Measurements from ENCODE around the gene CLCNKB. TPM values are rescaled to one million over a fixed set of nuclear protein-coding genes. Genes with fewer than 3 reads are reported as not detected.
A peak's percentile ranks its signal among the peaks of the same experiment; 100 is the strongest.
"Not testable (repeated sequence)": the region's sequence is repeated elsewhere in the genome, so short reads cannot be mapped to it uniquely, and the experiment has no call there.

Gene CLCNKB
- total RNA-seq, 1 donor from 2014 or later = 0.18 TPM

- ATAC-seq = no peak
- Histone ChIP-seq H3K36me3 (no peaks in the 10 kb centered on the region), H3K9me3 (no peaks in the 10 kb centered on the region), H3K27ac (no peak overlapping the region), H3K4me1 (peaks cover 23% of the 10 kb centered on the region), H3K27me3 (ENCODE audit: low read depth) (peaks cover 10% of the 10 kb centered on the region), H3K4me3 (no peak overlapping the region)
- intact Hi-C loops (cut with DNase I) = no loop called here
- TF ChIP-seq CTCF (IDR thresholded peaks at IDR 0.05) = no peak
- no peak for DNase-seq
Measured at GRCh38 chr1:16023050-16023653, 20.4 kb upstream of the CLCNKB start.

- H3K27ac ChIP-seq; H3K4me1 ChIP-seq; ATAC-seq; H3K9me3 ChIP-seq; DNase-seq; intact Hi-C loops (cut with DNase I); H3K4me3 ChIP-seq; H3K36me3 ChIP-seq: not testable (repeated sequence)
- H3K27me3 ChIP-seq (ENCODE audit: low read depth) = peaks cover 25% of the 10 kb centered on the region
Measured at GRCh38 chr1:16026302-16026701, 17.3 kb upstream of the CLCNKB start.

GRCh38 chr1:16026723-16027484, 16.7 kb upstream of the CLCNKB start:
- TF ChIP-seq CTCF (IDR thresholded peaks at IDR 0.05) = no peak
- H3K36me3 ChIP-seq = no peaks in the 10 kb centered on the region
- no peaks in the 10 kb centered on the region for H3K9me3 ChIP-seq
- H3K27me3 ChIP-seq (ENCODE audit: low read depth) = peaks cover 25% of the 10 kb centered on the region
- H3K4me1 ChIP-seq = peaks cover 7% of the 10 kb centered on the region
- H3K4me3 ChIP-seq = peak overlapping the region; percentile 30
- intact Hi-C loops (cut with DNase I) = no loop called here
- DNase-seq (no peak), ATAC-seq (peak; percentile 7 to 39)
- no peak overlapping the region for H3K27ac ChIP-seq

GRCh38 chr1:16028237-16029002, 15.2 kb upstream of the CLCNKB start:
- H3K36me3 ChIP-seq = no peaks in the 10 kb centered on the region
- no peak for DNase-seq
- H3K27ac ChIP-seq = no peak overlapping the region
- no peak overlapping the region for H3K4me3 ChIP-seq
- H3K4me1 ChIP-seq = peaks cover 7% of the 10 kb centered on the region
- ATAC-seq = no peak
- H3K27me3 ChIP-seq (ENCODE audit: low read depth) = peaks cover 25% of the 10 kb centered on the region
- intact Hi-C loops (cut with DNase I) = no loop called here
- H3K9me3 ChIP-seq = no peaks in the 10 kb centered on the region
- no peak for TF ChIP-seq CTCF (IDR thresholded peaks at IDR 0.05)

- H3K27ac ChIP-seq; intact Hi-C loops (cut with DNase I); H3K4me1 ChIP-seq; H3K9me3 ChIP-seq; DNase-seq; H3K36me3 ChIP-seq; H3K4me3 ChIP-seq; ATAC-seq: not testable (repeated sequence)
- peaks cover 25% of the 10 kb centered on the region for H3K27me3 ChIP-seq (ENCODE audit: low read depth)
Measured at GRCh38 chr1:16029003-16029268, 14.6 kb upstream of the CLCNKB start.

- ATAC-seq = no peak
- Histone ChIP-seq H3K36me3 (no peaks in the 10 kb centered on the region), H3K9me3 (no peaks in the 10 kb centered on the region), H3K27me3 (ENCODE audit: low read depth) (peaks cover 25% of the 10 kb centered on the region), H3K4me3 (no peak overlapping the region), H3K4me1 (peaks cover 7% of the 10 kb centered on the region), H3K27ac (no peak overlapping the region)
- TF ChIP-seq CTCF (IDR thresholded peaks at IDR 0.05) = no peak
- intact Hi-C loops (cut with DNase I) = no loop called here
- DNase-seq = no peak
Measured at GRCh38 chr1:16029288-16029687, 14.3 kb upstream of the CLCNKB start.
